Measurements from ENCODE around the gene TNFRSF21.

DNA sequence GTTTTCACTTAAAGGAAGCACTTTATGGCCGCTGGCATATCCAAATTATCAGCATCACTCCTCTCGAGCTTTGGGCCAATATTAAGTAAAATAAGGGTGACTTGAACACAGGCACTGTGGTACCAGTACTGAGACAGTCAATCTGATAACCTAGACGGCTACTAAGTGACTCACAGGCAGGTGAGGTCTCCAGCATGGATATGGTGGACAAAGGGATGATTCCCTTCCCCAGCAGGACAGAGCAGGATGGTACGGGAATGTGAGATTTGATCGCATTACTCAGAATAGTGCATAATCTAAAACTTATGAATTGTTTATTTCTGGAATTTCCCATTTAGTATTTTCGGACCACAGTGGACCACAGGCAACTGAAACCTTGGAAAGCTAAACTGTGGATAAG is 55.7 kb downstream of the TNFRSF21 start:
- no peak for TF ChIP-seq GATA2 (IDR thresholded peaks at IDR 0.05; ENCODE audit: low read depth, low read length)
- no peak for TF ChIP-seq GATA3 (IDR thresholded peaks at IDR 0.05; ENCODE audit: low read depth, low read length)

All from SH-SY5Y (cell line).